ENCODE results near the gene OR9Q1.

OR9Q1 gene

GRCh38 chr11:58024601-58025091 is 965 bp downstream of the OR9Q1 start:
- TF ChIP-seq CTCF (IDR thresholded peaks at IDR 0.05; ENCODE audit: insufficient read depth, low read length, poor library complexity, severe bottlenecking), result no peak
- no peak for DNase-seq (ENCODE audit: extremely low read depth, insufficient read length)
- Histone ChIP-seq H3K4me3 (replicated peaks; ENCODE audit: low read depth, low read length) (no peak overlapping the region), H3K27me3 (replicated peaks; ENCODE audit: control insufficient read depth, insufficient read depth, low read length) (no peaks in the 10 kb centered on the region), H3K36me3 (ENCODE audit: control insufficient read depth, insufficient read depth, low read length) (no peaks in the 10 kb centered on the region)

DNA sequence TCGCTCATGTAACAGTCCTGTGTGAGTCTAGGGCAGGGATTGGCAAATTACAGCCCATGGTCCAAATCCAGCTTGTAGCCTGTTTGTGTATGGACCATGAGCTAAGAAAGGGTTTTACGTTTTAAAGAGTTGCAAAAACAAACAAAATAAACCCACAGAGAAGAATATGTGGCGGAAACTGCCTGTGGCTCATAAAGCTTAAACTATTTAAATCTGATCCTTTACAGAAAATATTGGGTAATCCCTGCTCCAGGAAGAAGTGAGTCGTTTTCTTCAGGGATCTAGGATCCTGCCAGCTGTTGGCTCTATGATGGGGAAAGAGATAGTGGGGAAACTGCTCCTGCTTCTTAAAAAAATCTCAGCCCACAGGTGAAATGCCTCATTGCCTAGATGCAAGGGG is 3.7 kb downstream of the OR9Q1 start:
- no peak overlapping the region for H3K4me3 ChIP-seq (replicated peaks; ENCODE audit: low read depth, low read length)
- no peaks in the 10 kb centered on the region for H3K27me3 ChIP-seq (replicated peaks; ENCODE audit: control insufficient read depth, insufficient read depth, low read length)
- TF ChIP-seq CTCF (IDR thresholded peaks at IDR 0.05; ENCODE audit: insufficient read depth, low read length, poor library complexity, severe bottlenecking), result no peak
- no peaks in the 10 kb centered on the region for H3K36me3 ChIP-seq (ENCODE audit: control insufficient read depth, insufficient read depth, low read length)
- DNase-seq (ENCODE audit: extremely low read depth, insufficient read length), result no peak

DNA sequence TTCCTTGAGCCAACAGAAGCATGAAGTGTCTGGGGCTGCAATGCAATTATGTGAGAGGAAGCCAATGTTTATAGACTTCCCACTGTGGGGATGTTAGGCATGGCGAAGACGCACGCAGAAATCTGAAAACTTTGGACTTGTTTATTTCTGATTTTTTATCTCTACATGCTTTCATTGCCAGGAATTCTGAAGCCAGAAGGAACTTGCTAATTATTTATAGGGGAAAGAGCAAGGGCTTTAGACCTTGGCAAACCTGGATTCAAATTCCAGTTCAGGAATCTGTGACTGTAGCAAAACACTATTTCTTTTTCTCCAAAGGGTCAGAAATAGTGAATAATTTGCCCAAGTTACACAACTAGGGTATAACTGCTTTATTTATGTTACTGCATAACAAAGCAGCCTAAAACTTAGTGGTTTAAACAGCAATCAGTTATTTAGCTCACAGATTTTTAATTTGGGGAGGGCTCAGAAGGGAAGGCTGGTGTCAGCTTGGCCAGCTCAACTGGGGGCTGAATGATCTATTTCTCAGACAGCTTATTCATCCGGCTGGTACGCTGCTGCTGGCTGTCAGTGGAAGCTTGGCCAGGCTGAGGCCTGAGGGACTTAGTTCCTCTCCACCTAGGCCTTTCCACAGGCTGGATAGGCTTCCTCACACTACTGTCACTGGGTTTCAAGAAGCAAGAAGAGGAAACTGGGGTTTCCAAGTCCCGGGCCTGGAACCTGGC is 5.2 kb downstream of the OR9Q1 start:
- H3K4me3 ChIP-seq (replicated peaks; ENCODE audit: low read depth, low read length), result no peak overlapping the region
- no peak for TF ChIP-seq CTCF (IDR thresholded peaks at IDR 0.05; ENCODE audit: insufficient read depth, low read length, poor library complexity, severe bottlenecking)
- DNase-seq (ENCODE audit: extremely low read depth, insufficient read length), result no peak
- no peaks in the 10 kb centered on the region for H3K36me3 ChIP-seq (ENCODE audit: control insufficient read depth, insufficient read depth, low read length)
- no peaks in the 10 kb centered on the region for H3K27me3 ChIP-seq (replicated peaks; ENCODE audit: control insufficient read depth, insufficient read depth, low read length)

- Histone ChIP-seq H3K27me3 (replicated peaks; ENCODE audit: control insufficient read depth, insufficient read depth, low read length) (no peaks in the 10 kb centered on the region), H3K36me3 (ENCODE audit: control insufficient read depth, insufficient read depth, low read length) (no peaks in the 10 kb centered on the region), H3K4me3 (replicated peaks; ENCODE audit: low read depth, low read length) (no peak within 1 kb of the TSS)
- no peak for DNase-seq (ENCODE audit: extremely low read depth, insufficient read length)
- no peak for TF ChIP-seq CTCF (IDR thresholded peaks at IDR 0.05; ENCODE audit: insufficient read depth, low read length, poor library complexity, severe bottlenecking)
Measured at GRCh38 chr11:58030653-58031052, 7.0 kb downstream of the OR9Q1 start, which contains the start of gene OR6Q1. TSS of gene OR6Q1 (plus strand) at chr11:58030953. CDS start at chr11:58030953, 0 bp downstream.

DNA sequence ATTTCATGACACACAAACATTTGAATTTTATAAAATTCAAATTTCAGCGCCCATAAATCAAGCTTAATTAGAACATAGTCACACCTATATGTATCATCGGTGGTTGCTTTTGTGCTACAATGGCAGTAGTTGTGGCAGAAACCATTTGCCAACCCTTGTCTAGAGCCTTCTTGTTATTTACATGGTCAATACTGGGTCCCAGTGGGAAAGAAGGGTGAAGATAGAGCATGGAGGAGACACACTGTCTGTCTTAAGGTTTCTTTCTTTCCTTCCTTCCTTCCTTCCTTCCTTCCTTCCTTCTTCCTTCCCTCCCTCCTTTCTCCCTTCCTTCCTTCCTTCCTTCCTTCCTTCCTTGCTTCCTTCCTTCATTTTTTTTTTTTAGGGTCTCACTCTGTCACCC is 10.8 kb downstream of the OR9Q1 start:
- no peak overlapping the region for H3K4me3 ChIP-seq (replicated peaks; ENCODE audit: low read depth, low read length)
- no peaks in the 10 kb centered on the region for H3K27me3 ChIP-seq (replicated peaks; ENCODE audit: control insufficient read depth, insufficient read depth, low read length)
- H3K36me3 ChIP-seq (ENCODE audit: control insufficient read depth, insufficient read depth, low read length), result no peaks in the 10 kb centered on the region
- no peak for TF ChIP-seq CTCF (IDR thresholded peaks at IDR 0.05; ENCODE audit: insufficient read depth, low read length, poor library complexity, severe bottlenecking)
- DNase-seq (ENCODE audit: extremely low read depth, insufficient read length), result no peak

All from GM06990 (cell line).